Psoas muscle (tissue), 8 donors: ENCODE measurements around the gene C21orf91. TPM values are rescaled to one million over a fixed set of nuclear protein-coding genes. Genes with fewer than 3 reads are reported as not detected.

Source experiments
- ATAC-seq, 4 donors: fragments of 200-7000 bp; cut with Tn5 transposase; one replicate each; pipeline ENCODE4 v1.9.1; 2020; ENCODE audit warnings: moderate library complexity in 3 of 4, mild to moderate bottlenecking in 2 of 4
- DNase-seq, 2 donors: peaks; one replicate each; pipeline ENCODE4 v3.0.0-alpha.2; 2020
- H3K27ac ChIP-seq: fragments of 200-600 bp; one replicate; pipeline ENCODE4 v1.8.0; 2022
- H3K27me3 ChIP-seq, 3 donors: fragments of 200-600 bp in 1 of 3; one replicate each; pipeline versions ENCODE4 v1.6.1 to v1.8.0; 2013 to 2022; ENCODE audit warnings: low read length in 2 of 3, mild to moderate bottlenecking in 2 of 3, moderate library complexity in 1 of 3; ENCODE audit not compliant: insufficient read depth in 3 of 3
- H3K36me3 ChIP-seq, 2 donors: fragments of 200-600 bp in 1 of 2; one replicate each; pipeline versions ENCODE4 v1.6.1 to v1.8.0; 2013 to 2022; ENCODE audit warnings: low read depth in 1 of 2, mild to moderate bottlenecking in 1 of 2, moderate library complexity in 1 of 2; ENCODE audit not compliant: insufficient read depth in 1 of 2
- H3K4me1 ChIP-seq: fragments of 200-600 bp; one replicate; pipeline ENCODE4 v1.8.0; 2022
- H3K4me3 ChIP-seq: fragments of 200-600 bp; one replicate; pipeline ENCODE4 v1.8.0; 2022; ENCODE audit warnings: mild to moderate bottlenecking
- H3K9me3 ChIP-seq: fragments of 200-600 bp; one replicate; pipeline ENCODE4 v1.8.0; 2022
- WGBS, 3 donors: extraction: QIAGEN DNeasy Blood & Tissue Kit; methylation state at CpG; one replicate each; pipeline versions ENCODE4 v1.1.6 to v1.1.7; 2013; 5-methylcytosine and 5-hydroxymethylcytosine counted together
- intact Hi-C, 2 donors: fragments of 100-400 bp; cut with DNase I; formaldehyde crosslinking; loops; one replicate each; pipeline versions ENCODE4 v1.11.0 to v1.14.2; 2022
- polyA plus RNA-seq, 3 donors: library from polyadenylated mRNA; stranded (reverse); fragments of 200-250 nt; gene quantifications; one replicate each; pipeline ENCODE4 v1.2.3, GENCODE V29; 2013
- total RNA-seq, 4 donors: library from RNA; stranded (reverse); fragmentation: NEBNext Ultra II Directional in 2 of 4; extraction: Animal tissue kit (Norgen Biotek cat#: 25700) in 2 of 4; gene quantifications; one replicate each; pipeline versions ENCODE4 v1.2.1 to v1.2.4, GENCODE V29; 2021 to 2023
- TF ChIP-seq, protein P1 (sequence below): fragments of 200-600 bp; IDR thresholded peaks from one replicate; pipeline ENCODE4 v1.8.0; 2022; ENCODE audit warnings: antibody characterized with exemption
- donor health status: healthy with polysubstance abuse.
- donor health status: DM: no; HTN: no; CAD: no; lungs with moderate emphysema.
- donor health status: Bipolar disorder and iron deficiency.
- donor health status: healthy.
- donor health status: DM: yes; HTN: yes; CAD: no.
- donor health status: DM: no; HTN: no; CAD: no.
- donor health status: DM: no; HTN: no; CAD: no.
- donor health status: DM: yes; HTN: yes; CAD: no.

Gene C21orf91
- total and polyA plus RNA-seq, 7 donors = 1.9 to 8.8 (median 4.6) TPM

DNA sequence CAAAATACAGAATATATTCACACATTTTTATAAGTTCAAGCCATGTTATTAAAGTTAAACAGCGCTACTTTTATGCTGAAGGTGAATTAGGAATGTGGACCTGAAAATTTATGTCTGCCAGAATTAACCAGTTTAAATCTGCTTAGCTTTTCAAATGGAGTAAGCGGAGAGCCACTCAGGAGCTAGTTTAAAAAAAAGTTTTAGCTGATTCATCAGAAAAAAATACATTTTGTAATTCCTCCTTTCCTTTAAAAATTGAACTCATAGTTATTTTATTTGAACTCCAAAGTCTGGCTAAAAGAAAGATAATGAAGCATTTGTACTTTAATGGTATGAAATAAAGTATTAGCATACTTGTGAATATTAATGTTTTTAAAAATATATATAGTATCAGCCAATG is 21.2 kb downstream of the C21orf91 start:
- Histone ChIP-seq H3K9me3 (no peaks in the 10 kb centered on the region), H3K4me3 (no peak overlapping the region), H3K36me3 (peaks cover 0 to 24% of the 10 kb centered on the region in 2 donors), H3K4me1 (peaks cover 3% of the 10 kb centered on the region), H3K27me3 (no peaks in the 10 kb centered on the region), H3K27ac (no peak overlapping the region)
- DNase-seq = no peak
- 91 to 96% (median 93%) methylated on average over 2 of the region's 2 CpGs for WGBS, 3 donors
- ATAC-seq = no peak
- intact Hi-C loops = no loop called here
- TF ChIP-seq, protein P1, sequence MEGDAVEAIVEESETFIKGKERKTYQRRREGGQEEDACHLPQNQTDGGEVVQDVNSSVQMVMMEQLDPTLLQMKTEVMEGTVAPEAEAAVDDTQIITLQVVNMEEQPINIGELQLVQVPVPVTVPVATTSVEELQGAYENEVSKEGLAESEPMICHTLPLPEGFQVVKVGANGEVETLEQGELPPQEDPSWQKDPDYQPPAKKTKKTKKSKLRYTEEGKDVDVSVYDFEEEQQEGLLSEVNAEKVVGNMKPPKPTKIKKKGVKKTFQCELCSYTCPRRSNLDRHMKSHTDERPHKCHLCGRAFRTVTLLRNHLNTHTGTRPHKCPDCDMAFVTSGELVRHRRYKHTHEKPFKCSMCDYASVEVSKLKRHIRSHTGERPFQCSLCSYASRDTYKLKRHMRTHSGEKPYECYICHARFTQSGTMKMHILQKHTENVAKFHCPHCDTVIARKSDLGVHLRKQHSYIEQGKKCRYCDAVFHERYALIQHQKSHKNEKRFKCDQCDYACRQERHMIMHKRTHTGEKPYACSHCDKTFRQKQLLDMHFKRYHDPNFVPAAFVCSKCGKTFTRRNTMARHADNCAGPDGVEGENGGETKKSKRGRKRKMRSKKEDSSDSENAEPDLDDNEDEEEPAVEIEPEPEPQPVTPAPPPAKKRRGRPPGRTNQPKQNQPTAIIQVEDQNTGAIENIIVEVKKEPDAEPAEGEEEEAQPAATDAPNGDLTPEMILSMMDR = no peak

DNA sequence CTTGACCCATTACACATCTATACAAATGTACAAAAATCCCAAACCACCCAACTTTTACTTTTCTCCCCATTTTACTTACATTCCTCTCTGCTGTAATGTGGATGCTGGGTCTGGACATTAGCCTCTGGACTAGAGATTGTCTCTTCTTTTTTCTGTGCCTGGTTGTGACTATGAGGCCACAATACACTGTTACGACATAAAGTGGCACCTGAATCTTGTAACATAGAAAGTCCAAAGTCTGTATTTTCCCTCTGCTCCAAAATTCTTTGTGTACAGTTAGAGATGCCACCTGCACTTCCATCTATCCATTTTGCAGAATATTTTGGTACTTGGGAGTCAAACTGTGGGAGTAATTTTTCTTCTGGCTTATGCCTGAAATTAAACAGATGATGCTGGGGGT is 22.7 kb downstream of the C21orf91 start:
- WGBS, 3 donors = 96 to 100% (median 96%) methylated on average over 1 of the region's 1 CpG
- TF ChIP-seq, protein P1 = no peak
- H3K36me3 ChIP-seq = peaks cover 0 to 26% of the 10 kb centered on the region in 2 donors
- no peak overlapping the region for H3K4me3 ChIP-seq
- no peaks in the 10 kb centered on the region for H3K27me3 ChIP-seq
- DNase-seq = no peak
- H3K4me1 ChIP-seq = peaks cover 3% of the 10 kb centered on the region
- H3K27ac ChIP-seq = no peak overlapping the region
- intact Hi-C loops = no loop called here
- no peak for ATAC-seq
- no peaks in the 10 kb centered on the region for H3K9me3 ChIP-seq

DNA sequence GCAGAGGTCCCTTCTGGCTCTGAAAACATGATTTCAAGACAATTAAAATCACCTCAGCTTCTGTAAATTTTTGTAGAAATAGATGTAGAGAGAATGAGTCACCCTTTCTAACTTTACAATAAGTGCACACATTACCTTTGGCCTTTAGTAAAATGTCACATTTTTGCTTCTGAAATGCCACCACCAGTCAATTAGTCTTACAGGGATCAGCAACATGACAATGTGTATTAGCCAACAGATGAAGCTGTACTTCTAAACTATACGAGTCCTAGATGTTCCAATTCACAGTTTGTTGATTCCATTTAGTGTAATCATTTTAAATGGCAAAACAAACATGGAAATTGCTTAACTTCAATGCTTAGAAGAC is 23.1 kb downstream of the C21orf91 start:
- H3K4me1 ChIP-seq = peaks cover 3% of the 10 kb centered on the region
- no peak for DNase-seq
- no peak for ATAC-seq
- TF ChIP-seq, protein P1 = no peak
- no peaks in the 10 kb centered on the region for H3K9me3 ChIP-seq
- H3K27me3 ChIP-seq = no peaks in the 10 kb centered on the region
- H3K36me3 ChIP-seq = peaks cover 0 to 26% of the 10 kb centered on the region in 2 donors
- intact Hi-C loops = no loop called here
- WGBS, 3 donors = 85 to 97% (median 86%) methylated on average over 1 of the region's 1 CpG
- H3K27ac ChIP-seq = no peak overlapping the region
- no peak overlapping the region for H3K4me3 ChIP-seq

DNA sequence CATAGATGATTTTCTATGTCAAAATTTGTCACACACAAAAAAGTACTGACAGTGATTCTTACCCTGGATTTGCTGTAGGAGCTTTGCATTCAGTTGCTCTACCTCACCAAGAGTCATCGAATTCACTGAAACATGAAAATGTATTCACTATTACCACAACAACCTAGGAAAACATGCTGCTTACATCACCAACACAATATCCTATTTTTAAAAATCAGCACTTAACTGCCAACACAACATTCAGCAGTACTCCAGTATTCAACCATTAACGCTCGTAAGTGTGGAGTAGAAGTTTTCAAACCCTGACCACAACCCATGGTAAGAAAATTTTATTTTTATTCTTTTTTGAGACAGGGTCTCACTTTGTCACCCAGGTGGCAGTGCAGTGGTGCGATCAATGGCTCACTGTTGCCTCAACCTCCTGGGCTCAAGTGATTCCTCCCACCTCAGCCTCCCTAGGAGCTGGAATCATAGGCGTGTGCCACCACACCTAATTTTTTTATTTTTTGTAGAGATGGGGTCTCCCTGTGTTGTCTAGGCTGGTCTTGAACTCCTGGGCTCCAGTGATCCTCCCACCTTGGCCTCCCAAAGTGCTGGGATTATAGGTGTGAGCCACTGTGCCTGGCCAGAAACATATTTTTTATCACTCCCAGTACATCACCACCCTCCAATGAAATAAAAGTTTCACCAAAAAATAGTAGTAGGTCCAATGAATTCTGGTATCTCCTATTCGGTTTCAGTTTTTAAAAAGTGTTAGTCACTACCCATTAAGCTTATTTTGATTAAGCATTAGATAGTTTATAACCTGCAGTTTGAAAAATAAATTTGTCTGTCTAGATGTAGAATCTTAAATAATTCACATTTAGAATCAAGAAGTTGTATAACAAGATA is 23.8 kb downstream of the C21orf91 start:
- peaks cover 0 to 26% of the 10 kb centered on the region in 2 donors for H3K36me3 ChIP-seq
- DNase-seq (no peak), ATAC-seq (no peak)
- H3K9me3 ChIP-seq = no peaks in the 10 kb centered on the region
- H3K27ac ChIP-seq = no peak overlapping the region
- intact Hi-C loops = no loop called here
- H3K4me3 ChIP-seq = no peak overlapping the region
- 91 to 92% (median 91%) methylated on average over 6 of the region's 6 CpGs for WGBS, 3 donors
- TF ChIP-seq, protein P1 = no peak
- no peaks in the 10 kb centered on the region for H3K27me3 ChIP-seq
- H3K4me1 ChIP-seq = peaks cover 3% of the 10 kb centered on the region
